SK-N-SH (cell line): Measurements from ENCODE around the gene HS3ST3A1. TPM values are rescaled to one million over a fixed set of nuclear protein-coding genes. Genes with fewer than 3 reads are reported as not detected.

Experiments used
- CTCF ChIA-PET: fragments of 300-600, 350-600 bp; formaldehyde crosslinking; extraction: SDS; loops from one replicate; lab custom pipeline; 2021; lab: Yijun Ruan, JAX
- POLR2A ChIA-PET: fragments of 350-600 bp; sonication (Branson Sonifier 250); formaldehyde crosslinking; extraction: SDS; loops from one replicate; lab custom pipeline; 2020; ENCODE audit warnings: antibody characterized with exemption, inconsistent platforms; lab: Yijun Ruan, JAX
- DNase-seq: peaks from one replicate; pipeline ENCODE4 v3.0.0; 2012
- H2AFZ ChIP-seq: fragments of 200-600 bp; sonication (generic); 2 replicates; pipeline ENCODE4 v1.8.1; 2016; ENCODE audit warnings: antibody characterized with exemption, mild to moderate bottlenecking, low read depth
- H3F3A ChIP-seq: fragments of 200-600 bp; sonication (generic); replicated peaks from 2 replicates; pipeline ENCODE3; 2016; ENCODE audit warnings: antibody characterized with exemption, mild to moderate bottlenecking; ENCODE audit not compliant: insufficient read depth
- H3K27ac ChIP-seq, 2 experiments: fragments of 200-500 bp in 1 of 2; fragments of 200-600 bp in 1 of 2; sonication (Bioruptor generic) in 1 of 2; sonication (generic), shearing (Covaris generic) in 1 of 2; 2 replicates each; pipeline versions ENCODE4 v1.5.1 to v1.6.1; 2014 to 2016; ENCODE audit warnings: low read depth in 2 of 2, inconsistent platforms in 1 of 2, low read length in 1 of 2, mild to moderate bottlenecking in 1 of 2, mixed read lengths in 1 of 2
- H3K27me3 ChIP-seq: fragments of 200-600 bp; sonication (generic), shearing (Covaris generic); 2 replicates; pipeline ENCODE4 v1.6.1; 2016; ENCODE audit warnings: mixed run types; ENCODE audit not compliant: insufficient read depth
- H3K36me3 ChIP-seq, 2 experiments: fragments of 200-500 bp in 1 of 2; fragments of 200-600 bp in 1 of 2; sonication (Bioruptor generic) in 1 of 2; sonication (generic) in 1 of 2; replicated peaks in 1 of 2; 2 replicates each; pipeline versions ENCODE3 to v1.5.1; 2014 to 2016; ENCODE audit warnings: low read length in 1 of 2, mild to moderate bottlenecking in 1 of 2; ENCODE audit not compliant: insufficient read depth in 2 of 2, control insufficient read depth in 1 of 2
- H3K4me1 ChIP-seq, 2 experiments: fragments of 200-500 bp in 1 of 2; fragments of 200-600 bp in 1 of 2; sonication (Bioruptor generic) in 1 of 2; sonication (generic), shearing (Covaris generic) in 1 of 2; 2 replicates each; pipeline versions ENCODE4 v1.5.1 to v1.6.1; 2014 to 2016; ENCODE audit warnings: low read depth in 1 of 2, low read length in 1 of 2, mixed run types in 1 of 2; ENCODE audit not compliant: insufficient read depth in 2 of 2, control insufficient read depth in 1 of 2
- H3K4me2 ChIP-seq: fragments of 200-600 bp; sonication (generic), shearing (Covaris generic); 2 replicates; pipeline ENCODE4 v1.6.1; 2017; ENCODE audit warnings: mixed run types
- H3K4me3 ChIP-seq, 2 experiments: fragments of 200-500 bp in 1 of 2; fragments of 200-600 bp in 1 of 2; sonication (Bioruptor generic) in 1 of 2; sonication (generic), shearing (Covaris generic) in 1 of 2; 2 replicates each; pipeline versions ENCODE4 v1.5.1 to v1.8.1; 2014 to 2016; ENCODE audit warnings: low read depth in 2 of 2, inconsistent platforms in 1 of 2, low read length in 1 of 2, mild to moderate bottlenecking in 1 of 2, mixed read lengths in 1 of 2, moderate library complexity in 1 of 2
- H3K79me2 ChIP-seq: fragments of 200-600 bp; sonication (generic); 2 replicates; pipeline ENCODE4 v1.8.1; 2017; ENCODE audit warnings: mild to moderate bottlenecking; ENCODE audit not compliant: insufficient read depth
- H3K9ac ChIP-seq: fragments of 200-600 bp; sonication (generic); 2 replicates; pipeline ENCODE4 v1.6.1; 2017; ENCODE audit warnings: mixed run types
- H3K9me2 ChIP-seq: fragments of 200-600 bp; sonication (generic); 2 replicates; pipeline ENCODE4 v1.6.1; 2017; ENCODE audit warnings: mixed run types
- H3K9me3 ChIP-seq: fragments of 200-600 bp; sonication (generic); 2 replicates; pipeline ENCODE4 v1.6.1; 2017; ENCODE audit warnings: mixed run types, mild to moderate bottlenecking, moderate library complexity
- H4K20me1 ChIP-seq: fragments of 200-600 bp; sonication (generic); 2 replicates; pipeline ENCODE4 v1.6.1; 2017; ENCODE audit warnings: mild to moderate bottlenecking, mixed run types; ENCODE audit not compliant: insufficient read depth
- CHD2 ChIP-seq: fragments of 150-350 bp; IDR thresholded peaks from 2 replicates; pipeline ENCODE4 v1.6.1; 2018; ENCODE audit warnings: low read length; ENCODE audit not compliant: partially characterized antibody
- ELF1 ChIP-seq: IDR thresholded peaks from 2 replicates; pipeline ENCODE4 v1.4.0; 2012
- EP300 ChIP-seq, 2 experiments: IDR thresholded peaks; 2 replicates each; pipeline versions ENCODE4 v1.4.0 to v1.6.1; 2012; ENCODE audit warnings: borderline replicate concordance in 1 of 2, low read depth in 1 of 2, low read length in 1 of 2
- EZH2phosphoT487 ChIP-seq: fragments of 200-600 bp; sonication (generic); IDR thresholded peaks from 2 replicates; pipeline ENCODE4 v1.6.1; 2017; ENCODE audit warnings: low read depth, mixed run types, mild to moderate bottlenecking, antibody characterized with exemption, moderate library complexity, borderline replicate concordance
- FOXJ3 ChIP-seq: sonication (generic); formaldehyde crosslinking; IDR thresholded peaks from 2 replicates; pipeline ENCODE4 v1.5.1; 2020; ENCODE audit warnings: mild to moderate bottlenecking, missing genetic modification reagents
- FOXM1 ChIP-seq: IDR thresholded peaks from 2 replicates; pipeline ENCODE4 v1.4.0; 2012; ENCODE audit warnings: low read depth, mild to moderate bottlenecking
- GABPA ChIP-seq: IDR thresholded peaks from 2 replicates; pipeline ENCODE4 v1.4.0; 2012; ENCODE audit warnings: low read depth, mild to moderate bottlenecking
- IRF3 ChIP-seq: fragments of 150-350 bp; IDR thresholded peaks from 2 replicates; pipeline ENCODE4 v1.6.1; 2016; ENCODE audit warnings: mild to moderate bottlenecking, low read depth, low read length
- JUND ChIP-seq: IDR thresholded peaks from 2 replicates; pipeline ENCODE4 v1.4.0; 2012
- MAX ChIP-seq: IDR thresholded peaks from 2 replicates; pipeline ENCODE4 v1.4.0; 2012; ENCODE audit warnings: low read depth
- MEF2A ChIP-seq: IDR thresholded peaks from 2 replicates; pipeline ENCODE4 v1.4.0; 2012; ENCODE audit warnings: low read depth, borderline replicate concordance
- NRF1 ChIP-seq: IDR thresholded peaks from 2 replicates; pipeline ENCODE4 v1.6.1; 2012; ENCODE audit warnings: low read depth, mild to moderate bottlenecking, low read length
- POLR2AphosphoS5 ChIP-seq: IDR thresholded peaks from 2 replicates; pipeline ENCODE4 v1.6.1; 2012; ENCODE audit warnings: low read depth, low read length
- RCOR1 ChIP-seq: fragments of 150-350 bp; IDR thresholded peaks from 2 replicates; pipeline ENCODE4 v1.6.1; 2017; ENCODE audit warnings: antibody characterized with exemption, low read length
- SIN3A ChIP-seq: IDR thresholded peaks from 2 replicates; pipeline ENCODE4 v1.6.1; 2012; ENCODE audit warnings: low read depth, mild to moderate bottlenecking, low read length, moderate library complexity, borderline replicate concordance
- SMC3 ChIP-seq: IDR thresholded peaks from 2 replicates; pipeline ENCODE4 v1.6.1; 2012; ENCODE audit warnings: low read depth, low read length, improper control_type of control experiment
- TAF1 ChIP-seq: IDR thresholded peaks from 2 replicates; pipeline ENCODE4 v1.6.1; 2012; ENCODE audit warnings: low read depth, mild to moderate bottlenecking, low read length, moderate library complexity, borderline replicate concordance
- TCF12 ChIP-seq: IDR thresholded peaks from 2 replicates; pipeline ENCODE4 v1.4.0; 2012
- USF2 ChIP-seq: fragments of 150-350 bp; IDR thresholded peaks from 2 replicates; pipeline ENCODE4 v1.6.1; 2017; ENCODE audit warnings: antibody characterized with exemption, low read length, low read depth, borderline replicate concordance
- WGBS: methylation state at CpG from one replicate; pipeline ENCODE4 v1.1.6; 2017; ENCODE audit warnings: low lambda C conversion rate; 5-methylcytosine and 5-hydroxymethylcytosine counted together
- polyA plus RNA-seq, 3 experiments: library from polyadenylated mRNA; depleted of rRNA; stranded (reverse); fragments of >200 nt; gene quantifications; 2 replicates each; pipeline ENCODE4 v1.2.3, GENCODE V29; 2012

Gene HS3ST3A1
- polyA plus RNA-seq, 1 of the 3 experiments (the other 2 are of a cell fraction): 22.6 TPM

GRCh38 chr17:13569398-13570123, 32.2 kb downstream of the HS3ST3A1 start:
- 85% methylated on average over 6 of the region's 7 CpGs for WGBS
- no peak for DNase-seq
- H3K9me3 ChIP-seq: peaks cover 4% of the 10 kb centered on the region; the same call in 1 of the 2 replicates
- POLR2A ChIA-PET: no interaction called here
- H2AFZ ChIP-seq: no peak overlapping the region
- TF ChIP-seq FOXJ3 (CRISPR knock-in tag) (no peak), TCF12 (no peak), MAX (no peak), GABPA (no peak), SIN3A (no peak), TAF1 (no peak), POLR2AphosphoS5 (no peak), EP300 (IDR thresholded peaks at IDR 0.05; ENCODE audit: borderline replicate concordance in 1 of 2, low read depth in 1 of 2, low read length in 1 of 2) (no peak), NRF1 (no peak), RCOR1 (no peak), IRF3 (no peak), USF2 (no peak), MEF2A (no peak), FOXM1 (no peak), SMC3 (no peak), CHD2 (no peak), EZH2phosphoT487 (no peak), JUND (no peak), ELF1 (no peak)
- TF ChIP-seq, all 33 proteins: peak for 0
- H3K27me3 ChIP-seq: no peaks in the 10 kb centered on the region
- H3K9me2 ChIP-seq: no peaks in the 10 kb centered on the region
- no peak overlapping the region for H3K27ac ChIP-seq
- H4K20me1 ChIP-seq: no peaks in the 10 kb centered on the region
- H3K79me2 ChIP-seq: peaks cover 99% of the 10 kb centered on the region
- CTCF ChIA-PET: interaction anchor here (1.3 kb wide), 1 partner anchor 24 kb away, joined by 4 read pairs; no protein-coding TSS in a partner anchor
- no peaks in the 10 kb centered on the region; a peak in 2 of 4 replicates for H3K4me1 ChIP-seq
- no peak overlapping the region for H3K4me3 ChIP-seq
- no peak overlapping the region for H3K4me2 ChIP-seq
- no peak overlapping the region for H3K9ac ChIP-seq
- peaks cover 0 to 51% of the 10 kb centered on the region in 2 experiments for H3K36me3 ChIP-seq
- peaks cover 6% of the 10 kb centered on the region for H3F3A ChIP-seq
